Fibroblast of the conjunctiva (primary cell): ENCODE results near the gene ZNF100.
"Not testable (repeated sequence)": the region's sequence is repeated elsewhere in the genome, so short reads cannot be mapped to it uniquely, and the experiment has no call there.

Experiments
- DNase-seq: peaks from one replicate; pipeline ENCODE4 v3.0.0-alpha.2; 2010; ENCODE audit warnings: low read depth

Gene ZNF100

GRCh38 chr19:21767065-21767800, at the start of gene ZNF100:
Gene ZNF100 (minus strand): TSS chr19:21767579. CDS start chr19:21767429, 150 bp downstream.
- peak; percentile 86 for DNase-seq

GRCh38 chr19:21812448-21812847, 45.1 kb upstream of the ZNF100 start:
- DNase-seq: no peak

- DNase-seq: not testable (repeated sequence)
Measured at GRCh38 chr19:21808400-21809000, 41.1 kb upstream of the ZNF100 start.

- DNase-seq: no peak
Measured at GRCh38 chr19:21789466-21790085, 22.2 kb upstream of the ZNF100 start.

GRCh38 chr19:21786936-21787335, 19.6 kb upstream of the ZNF100 start:
- no peak for DNase-seq

GRCh38 chr19:21775792-21776191, 8.4 kb upstream of the ZNF100 start:
- not testable (repeated sequence) for DNase-seq

- not testable (repeated sequence) for DNase-seq
Measured at GRCh38 chr19:21766705-21767064, 694 bp downstream of the ZNF100 start.

- DNase-seq: no peak
Measured at GRCh38 chr19:21765151-21765550, 2.2 kb downstream of the ZNF100 start.

GRCh38 chr19:21761547-21761946, 5.8 kb downstream of the ZNF100 start:
- not testable (repeated sequence) for DNase-seq

GRCh38 chr19:21758296-21758695, 9.1 kb downstream of the ZNF100 start:
- DNase-seq: no peak

GRCh38 chr19:21755555-21755954, 11.8 kb downstream of the ZNF100 start:
- DNase-seq: not testable (repeated sequence)

- DNase-seq: no peak
Measured at GRCh38 chr19:21751384-21751783, 16.0 kb downstream of the ZNF100 start.

GRCh38 chr19:21750586-21751128, 16.7 kb downstream of the ZNF100 start:
- no peak for DNase-seq

GRCh38 chr19:21749090-21749489, 18.3 kb downstream of the ZNF100 start:
- no peak for DNase-seq

- DNase-seq: no peak
Measured at GRCh38 chr19:21748088-21748487, 19.3 kb downstream of the ZNF100 start.

GRCh38 chr19:21740559-21740958, 26.8 kb downstream of the ZNF100 start:
- no peak for DNase-seq

- DNase-seq: not testable (repeated sequence)
Measured at GRCh38 chr19:21726942-21727747, 40.2 kb downstream of the ZNF100 start.

GRCh38 chr19:21713761-21714160, 53.6 kb downstream of the ZNF100 start:
- DNase-seq: no peak

GRCh38 chr19:21709464-21709863, 57.9 kb downstream of the ZNF100 start:
- no peak for DNase-seq

- DNase-seq: not testable (repeated sequence)
Measured at GRCh38 chr19:21707878-21708277, 59.5 kb downstream of the ZNF100 start.

GRCh38 chr19:21707065-21707464, 60.3 kb downstream of the ZNF100 start:
- no peak for DNase-seq

- no peak for DNase-seq
Measured at GRCh38 chr19:21705393-21705792, 62.0 kb downstream of the ZNF100 start.
